Measurements from ENCODE around the gene PSMG3. TPM values are rescaled to one million over a fixed set of nuclear protein-coding genes. Genes with fewer than 3 reads are reported as not detected.

Gene PSMG3
- total RNA-seq, 1 donor from 2014 or later = 31.7 TPM

- DNase-seq (ENCODE audit: low spot score) = no peak
- H3K36me3 Mint-ChIP-seq (ENCODE audit: low read depth) = peaks cover 3% of the 10 kb centered on the region
- H3K9me3 Mint-ChIP-seq (ENCODE audit: low read depth) = no peaks in the 10 kb centered on the region
- no peak overlapping the region for H3K4me3 Mint-ChIP-seq (ENCODE audit: unreplicated experiment)
- TF ChIP-seq CTCF (IDR thresholded peaks at IDR 0.05) = no peak
- H3K27ac Mint-ChIP-seq (ENCODE audit: unreplicated experiment) = no peak overlapping the region
- no peaks in the 10 kb centered on the region for H3K27me3 Mint-ChIP-seq (ENCODE audit: low read depth)
- H3K4me1 Mint-ChIP-seq (ENCODE audit: low read depth) = no peaks in the 10 kb centered on the region
These were observed 25.5 kb downstream of the PSMG3 start for GRCh38 chr7:1544178-1544895.

- no peaks in the 10 kb centered on the region for H3K9me3 Mint-ChIP-seq (ENCODE audit: low read depth)
- DNase-seq (ENCODE audit: low spot score) = no peak
- H3K36me3 Mint-ChIP-seq (ENCODE audit: low read depth) = peaks cover 3% of the 10 kb centered on the region
- no peak overlapping the region for H3K4me3 Mint-ChIP-seq (ENCODE audit: unreplicated experiment)
- no peaks in the 10 kb centered on the region for H3K27me3 Mint-ChIP-seq (ENCODE audit: low read depth)
- TF ChIP-seq CTCF (IDR thresholded peaks at IDR 0.05) = no peak
- H3K27ac Mint-ChIP-seq (ENCODE audit: unreplicated experiment) = no peak overlapping the region
- H3K4me1 Mint-ChIP-seq (ENCODE audit: low read depth) = peaks cover 3% of the 10 kb centered on the region
These were observed 26.0 kb downstream of the PSMG3 start for GRCh38 chr7:1543826-1544177.

GRCh38 chr7:1542841-1543747 lies 26.7 kb downstream of the PSMG3 start:
- no peak for DNase-seq (ENCODE audit: low spot score)
- Mint-ChIP-seq H3K4me3 (ENCODE audit: unreplicated experiment) (no peak overlapping the region), H3K36me3 (ENCODE audit: low read depth) (peaks cover 3% of the 10 kb centered on the region), H3K27me3 (ENCODE audit: low read depth) (no peaks in the 10 kb centered on the region), H3K4me1 (ENCODE audit: low read depth) (peaks cover 4% of the 10 kb centered on the region), H3K27ac (ENCODE audit: unreplicated experiment) (no peak overlapping the region), H3K9me3 (ENCODE audit: low read depth) (no peaks in the 10 kb centered on the region)
- TF ChIP-seq CTCF (IDR thresholded peaks at IDR 0.05) = peak; percentile 14

GRCh38 chr7:1542329-1542728 lies 27.5 kb downstream of the PSMG3 start:
- no peak for DNase-seq (ENCODE audit: low spot score)
- Mint-ChIP-seq H3K4me3 (ENCODE audit: unreplicated experiment) (no peak overlapping the region), H3K4me1 (ENCODE audit: low read depth) (peaks cover 8% of the 10 kb centered on the region), H3K27me3 (ENCODE audit: low read depth) (no peaks in the 10 kb centered on the region), H3K27ac (ENCODE audit: unreplicated experiment) (peak overlapping the region; percentile 27), H3K9me3 (ENCODE audit: low read depth) (no peaks in the 10 kb centered on the region), H3K36me3 (ENCODE audit: low read depth) (peaks cover 3% of the 10 kb centered on the region)
- TF ChIP-seq CTCF (IDR thresholded peaks at IDR 0.05) = no peak

- no peak for DNase-seq (ENCODE audit: low spot score)
- Mint-ChIP-seq H3K4me3 (ENCODE audit: unreplicated experiment) (no peak overlapping the region), H3K27ac (ENCODE audit: unreplicated experiment) (peak overlapping the region; percentile 61), H3K4me1 (ENCODE audit: low read depth) (peaks cover 12% of the 10 kb centered on the region), H3K9me3 (ENCODE audit: low read depth) (no peaks in the 10 kb centered on the region), H3K36me3 (ENCODE audit: low read depth) (peaks cover 3% of the 10 kb centered on the region), H3K27me3 (ENCODE audit: low read depth) (no peaks in the 10 kb centered on the region)
- no peak for TF ChIP-seq CTCF (IDR thresholded peaks at IDR 0.05)
These were observed 28.2 kb downstream of the PSMG3 start for GRCh38 chr7:1541431-1542162.
